ENCODE data around the gene PAF1.
A peak's percentile ranks its signal among the peaks of the same experiment; 100 is the strongest.

PAF1 gene

GRCh38 chr19:39407660-39408391 is 16.9 kb upstream of the PAF1 start:
- no peaks in the 10 kb centered on the region for H3K9me2 ChIP-seq (ENCODE audit: low read depth, low read length)
- H3K9me3 ChIP-seq (ENCODE audit: low read length): no peaks in the 10 kb centered on the region
- TF ChIP-seq EZH2 (IDR thresholded peaks at IDR 0.05; ENCODE audit: borderline replicate concordance, low read length) (no peak), CTCF (IDR thresholded peaks at IDR 0.05; ENCODE audit: low read length) (no peak)
- H3K27ac ChIP-seq (ENCODE audit: low read depth, low read length, poor library complexity, severe bottlenecking): peak overlapping the region; percentile 96
- peaks cover 73% of the 10 kb centered on the region for H3K4me1 ChIP-seq (ENCODE audit: insufficient read depth, low read length, severe bottlenecking)
- peak overlapping the region; percentile 81 for H3K4me2 ChIP-seq (ENCODE audit: low read length)
- no peaks in the 10 kb centered on the region for H4K20me1 ChIP-seq (ENCODE audit: insufficient read depth, low read length)
- H2AFZ ChIP-seq (ENCODE audit: low read length): no peak overlapping the region
- peak overlapping the region; percentile 96 for H3K4me3 ChIP-seq (ENCODE audit: low read depth, low read length, poor library complexity, severe bottlenecking)
- H3K9ac ChIP-seq (ENCODE audit: low read length): peak overlapping the region; percentile 97
- H3K36me3 ChIP-seq (ENCODE audit: insufficient read depth, low read length): peaks cover 10% of the 10 kb centered on the region
- H3F3A ChIP-seq (ENCODE audit: insufficient read depth, low read length): peaks cover 16% of the 10 kb centered on the region
- no peaks in the 10 kb centered on the region for H3K27me3 ChIP-seq (ENCODE audit: insufficient read depth, low read length)
- H3K79me2 ChIP-seq (ENCODE audit: insufficient read depth, low read length): peaks cover 6% of the 10 kb centered on the region

- Histone ChIP-seq H3K36me3 (ENCODE audit: insufficient read depth, low read length) (peaks cover 10% of the 10 kb centered on the region), H3K4me2 (ENCODE audit: low read length) (peak overlapping the region; percentile 81), H3K4me1 (ENCODE audit: insufficient read depth, low read length, severe bottlenecking) (peaks cover 78% of the 10 kb centered on the region), H4K20me1 (ENCODE audit: insufficient read depth, low read length) (no peaks in the 10 kb centered on the region), H3K27me3 (ENCODE audit: insufficient read depth, low read length) (no peaks in the 10 kb centered on the region), H3K4me3 (ENCODE audit: low read depth, low read length, poor library complexity, severe bottlenecking) (peak overlapping the region; percentile 96), H3K27ac (ENCODE audit: low read depth, low read length, poor library complexity, severe bottlenecking) (peak overlapping the region; percentile 96), H3K9me3 (ENCODE audit: low read length) (no peaks in the 10 kb centered on the region), H3K9me2 (ENCODE audit: low read depth, low read length) (no peaks in the 10 kb centered on the region), H2AFZ (ENCODE audit: low read length) (no peak overlapping the region), H3K9ac (ENCODE audit: low read length) (peak overlapping the region; percentile 97), H3F3A (ENCODE audit: insufficient read depth, low read length) (peaks cover 16% of the 10 kb centered on the region), H3K79me2 (ENCODE audit: insufficient read depth, low read length) (peaks cover 6% of the 10 kb centered on the region)
- TF ChIP-seq EZH2 (IDR thresholded peaks at IDR 0.05; ENCODE audit: borderline replicate concordance, low read length) (no peak), CTCF (IDR thresholded peaks at IDR 0.05; ENCODE audit: low read length) (no peak)
Measured at GRCh38 chr19:39407410-39407659, 16.4 kb upstream of the PAF1 start.

- Histone ChIP-seq H3K9ac (ENCODE audit: low read length) (peak within 1 kb of the TSS; percentile 97), H3K27ac (ENCODE audit: low read depth, low read length, poor library complexity, severe bottlenecking) (peak within 1 kb of the TSS; percentile 96), H3K4me3 (ENCODE audit: low read depth, low read length, poor library complexity, severe bottlenecking) (peak within 1 kb of the TSS; percentile 96), H3K79me2 (ENCODE audit: insufficient read depth, low read length) (peaks cover 6% of the 10 kb centered on the region), H3K4me1 (ENCODE audit: insufficient read depth, low read length, severe bottlenecking) (peaks cover 83% of the 10 kb centered on the region), H3K4me2 (ENCODE audit: low read length) (peak within 1 kb of the TSS; percentile 81), H3K9me2 (ENCODE audit: low read depth, low read length) (no peaks in the 10 kb centered on the region), H3K9me3 (ENCODE audit: low read length) (no peaks in the 10 kb centered on the region), H4K20me1 (ENCODE audit: insufficient read depth, low read length) (no peaks in the 10 kb centered on the region), H3F3A (ENCODE audit: insufficient read depth, low read length) (peaks cover 18% of the 10 kb centered on the region), H2AFZ (ENCODE audit: low read length) (no peak within 1 kb of the TSS), H3K27me3 (ENCODE audit: insufficient read depth, low read length) (no peaks in the 10 kb centered on the region), H3K36me3 (ENCODE audit: insufficient read depth, low read length) (peaks cover 10% of the 10 kb centered on the region)
- TF ChIP-seq CTCF (IDR thresholded peaks at IDR 0.05; ENCODE audit: low read length) (0 out of 2 replicates have a peak, but pooled peaks have one; percentile 9), EZH2 (IDR thresholded peaks at IDR 0.05; ENCODE audit: borderline replicate concordance, low read length) (no peak)
Measured at GRCh38 chr19:39406656-39407409, 15.9 kb upstream of the PAF1 start, which contains the start of gene ZFP36. ZFP36 (plus strand) TSS chr19:39406847; CDS start chr19:39406905, 58 bp downstream.

All from OCI-LY1 (cell line).